Measurements from ENCODE around the gene BTBD3.

DNA sequence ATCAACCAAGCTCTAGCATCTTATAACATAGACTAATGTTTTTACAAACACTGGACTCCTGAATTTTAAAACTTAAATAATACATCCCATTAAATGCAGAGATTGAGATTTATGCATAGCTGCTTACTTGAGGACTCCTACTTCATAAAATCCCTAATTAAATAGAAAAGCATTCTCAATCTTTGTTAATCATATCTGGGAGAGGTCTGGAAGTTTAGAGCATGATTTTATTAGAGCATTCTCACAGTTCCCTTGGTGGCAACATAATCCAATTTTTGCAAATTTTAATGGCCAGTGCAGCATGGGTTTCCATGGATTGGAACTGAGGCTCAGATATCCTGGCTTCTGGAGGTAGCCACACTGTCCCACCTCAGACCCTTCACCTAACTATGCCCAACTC lies 19.5 kb downstream of the BTBD3 start:
- TF ChIP-seq TAF1 (IDR thresholded peaks at IDR 0.05; ENCODE audit: borderline replicate concordance, low read depth, low read length) (no peak), POLR2A (IDR thresholded peaks at IDR 0.05; ENCODE audit: low read depth, low read length) (no peak), POLR2AphosphoS5 (IDR thresholded peaks at IDR 0.05; ENCODE audit: low read depth, low read length) (no peak)
